Measurements from ENCODE around the gene CBFA2T3. TPM values are rescaled to one million over a fixed set of nuclear protein-coding genes. Genes with fewer than 3 reads are reported as not detected.

The CBFA2T3 gene
- total RNA-seq, 1 experiment from 2014 or later = 2.1 TPM

GRCh38 chr16:89013111-89013510 lies 36.1 kb upstream of the CBFA2T3 start:
- H3K9me3 Mint-ChIP-seq (ENCODE audit: unreplicated experiment) = peaks cover 17% of the 10 kb centered on the region
- no TSS peak for BruUV-seq (replicated peaks)

GRCh38 chr16:89012622-89012995 lies 35.6 kb upstream of the CBFA2T3 start:
- no peak for TF ChIP-seq CTCF (IDR thresholded peaks at IDR 0.05; ENCODE audit: insufficient read depth in 1 of 2, low read depth in 1 of 2, low read length in 1 of 2, severe bottlenecking in 1 of 2, unreplicated experiment in 1 of 2)
- peaks cover 17% of the 10 kb centered on the region for H3K9me3 Mint-ChIP-seq (ENCODE audit: unreplicated experiment)
- H3K27ac Mint-ChIP-seq (ENCODE audit: unreplicated experiment) = no peak overlapping the region
- no peak overlapping the region for H3K4me3 Mint-ChIP-seq (ENCODE audit: unreplicated experiment)
- CTCF ChIA-PET = no interaction called here
- no peaks in the 10 kb centered on the region for H3K4me1 ChIP-seq
- peaks cover 14% of the 10 kb centered on the region for H3K27me3 Mint-ChIP-seq (ENCODE audit: insufficient read depth, unreplicated experiment)
- DNase-seq = no peak
- intact Hi-C loops (cut with micrococcal nuclease; ENCODE audit: unreplicated experiment) = no loop called here
- H3K27me3 ChIP-seq (replicated peaks; ENCODE audit: control insufficient read depth, insufficient read depth, low read length) = no peaks in the 10 kb centered on the region
- POLR2A ChIA-PET = no interaction called here
- no peaks in the 10 kb centered on the region for H3K36me3 ChIP-seq (ENCODE audit: control insufficient read depth, insufficient read depth, low read length)
- no TSS peak for BruUV-seq (replicated peaks)
- no peaks in the 10 kb centered on the region for H3K9me3 ChIP-seq
- no peaks in the 10 kb centered on the region for H3K36me3 Mint-ChIP-seq (ENCODE audit: insufficient read depth, unreplicated experiment)
- no peaks in the 10 kb centered on the region for H3K4me1 Mint-ChIP-seq (ENCODE audit: low read depth, unreplicated experiment)
- H3K4me3 ChIP-seq (ENCODE audit: low read depth, low read length) = no peak overlapping the region

More at GRCh38 chr16:89013111-89013510, 36.1 kb upstream of the CBFA2T3 start:
- no peak overlapping the region for H3K27ac Mint-ChIP-seq (ENCODE audit: unreplicated experiment)
- H3K4me3 ChIP-seq (ENCODE audit: low read depth, low read length) = no peak overlapping the region
- DNase-seq = no peak
- no peaks in the 10 kb centered on the region for H3K27me3 ChIP-seq (replicated peaks; ENCODE audit: control insufficient read depth, insufficient read depth, low read length)
- CTCF ChIA-PET = no interaction called here
- peaks cover 14% of the 10 kb centered on the region for H3K27me3 Mint-ChIP-seq (ENCODE audit: insufficient read depth, unreplicated experiment)
- H3K4me1 ChIP-seq = no peaks in the 10 kb centered on the region
- POLR2A ChIA-PET = no interaction called here
- intact Hi-C loops (cut with micrococcal nuclease; ENCODE audit: unreplicated experiment) = no loop called here
- no peaks in the 10 kb centered on the region for H3K4me1 Mint-ChIP-seq (ENCODE audit: low read depth, unreplicated experiment)
- no peaks in the 10 kb centered on the region for H3K36me3 ChIP-seq (ENCODE audit: control insufficient read depth, insufficient read depth, low read length)
- no peak overlapping the region for H3K4me3 Mint-ChIP-seq (ENCODE audit: unreplicated experiment)
- TF ChIP-seq CTCF (IDR thresholded peaks at IDR 0.05; ENCODE audit: insufficient read depth in 1 of 2, low read depth in 1 of 2, low read length in 1 of 2, severe bottlenecking in 1 of 2, unreplicated experiment in 1 of 2) = no peak
- H3K36me3 Mint-ChIP-seq (ENCODE audit: insufficient read depth, unreplicated experiment) = no peaks in the 10 kb centered on the region
- no peaks in the 10 kb centered on the region for H3K9me3 ChIP-seq

- CTCF ChIA-PET = no interaction called here
- H3K4me3 ChIP-seq (ENCODE audit: low read depth, low read length) = no peak overlapping the region
- Mint-ChIP-seq H3K27ac (ENCODE audit: unreplicated experiment) (no peak overlapping the region), H3K4me1 (ENCODE audit: low read depth, unreplicated experiment) (no peaks in the 10 kb centered on the region), H3K36me3 (ENCODE audit: insufficient read depth, unreplicated experiment) (no peaks in the 10 kb centered on the region), H3K4me3 (ENCODE audit: unreplicated experiment) (no peak overlapping the region), H3K9me3 (ENCODE audit: unreplicated experiment) (peaks cover 17% of the 10 kb centered on the region), H3K27me3 (ENCODE audit: insufficient read depth, unreplicated experiment) (peaks cover 16% of the 10 kb centered on the region)
- no peaks in the 10 kb centered on the region for H3K36me3 ChIP-seq (ENCODE audit: control insufficient read depth, insufficient read depth, low read length)
- H3K27me3 ChIP-seq (replicated peaks; ENCODE audit: control insufficient read depth, insufficient read depth, low read length) = no peaks in the 10 kb centered on the region
- no peak for TF ChIP-seq CTCF (IDR thresholded peaks at IDR 0.05; ENCODE audit: insufficient read depth in 1 of 2, low read depth in 1 of 2, low read length in 1 of 2, severe bottlenecking in 1 of 2, unreplicated experiment in 1 of 2)
- no peaks in the 10 kb centered on the region for H3K4me1 ChIP-seq
- BruUV-seq (replicated peaks) = no TSS peak
- POLR2A ChIA-PET = no interaction called here
- DNase-seq = no peak
- H3K9me3 ChIP-seq = no peaks in the 10 kb centered on the region
- intact Hi-C loops (cut with micrococcal nuclease; ENCODE audit: unreplicated experiment) = no loop called here
Measured at GRCh38 chr16:89011909-89012621, 35.1 kb upstream of the CBFA2T3 start.

Data from Caco-2 (cell line).